Mucosa of rectum (tissue), 2 donors: ENCODE results near the gene ZNF385C.

ENCODE experiments used
- H3K27ac ChIP-seq, 2 donors: one replicate each; pipeline ENCODE4 v1.7.0; 2013; ENCODE audit warnings: inconsistent platforms in 2 of 2, low read depth in 2 of 2, low read length in 2 of 2
- H3K27me3 ChIP-seq, 2 donors: one replicate each; pipeline ENCODE4 v1.7.0; 2013; ENCODE audit warnings: low read length in 2 of 2; ENCODE audit not compliant: control insufficient read depth in 2 of 2, insufficient read depth in 2 of 2
- H3K36me3 ChIP-seq, 2 donors: one replicate each; pipeline ENCODE4 v1.7.0; 2013; ENCODE audit warnings: low read length in 2 of 2; ENCODE audit not compliant: control insufficient read depth in 2 of 2, insufficient read depth in 2 of 2
- H3K4me1 ChIP-seq, 2 donors: one replicate each; pipeline ENCODE4 v1.7.0; 2013; ENCODE audit warnings: low read length in 2 of 2, mild to moderate bottlenecking in 1 of 2; ENCODE audit not compliant: control insufficient read depth in 2 of 2, insufficient read depth in 2 of 2
- H3K4me3 ChIP-seq, 2 donors: one replicate each; pipeline ENCODE4 v1.7.0; 2013; ENCODE audit warnings: low read length in 2 of 2
- H3K9ac ChIP-seq, 2 donors: one replicate each; pipeline ENCODE4 v1.7.0; 2013; ENCODE audit warnings: low read length in 2 of 2, low read depth in 1 of 2, mild to moderate bottlenecking in 1 of 2
- H3K9me3 ChIP-seq, 2 donors: one replicate each; pipeline ENCODE4 v1.7.0; 2013; ENCODE audit warnings: low read length in 2 of 2; ENCODE audit not compliant: control insufficient read depth in 2 of 2
- donor health status: healthy.
- donor health status: Normal muscosa, but diverticular disease.

Gene ZNF385C

DNA sequence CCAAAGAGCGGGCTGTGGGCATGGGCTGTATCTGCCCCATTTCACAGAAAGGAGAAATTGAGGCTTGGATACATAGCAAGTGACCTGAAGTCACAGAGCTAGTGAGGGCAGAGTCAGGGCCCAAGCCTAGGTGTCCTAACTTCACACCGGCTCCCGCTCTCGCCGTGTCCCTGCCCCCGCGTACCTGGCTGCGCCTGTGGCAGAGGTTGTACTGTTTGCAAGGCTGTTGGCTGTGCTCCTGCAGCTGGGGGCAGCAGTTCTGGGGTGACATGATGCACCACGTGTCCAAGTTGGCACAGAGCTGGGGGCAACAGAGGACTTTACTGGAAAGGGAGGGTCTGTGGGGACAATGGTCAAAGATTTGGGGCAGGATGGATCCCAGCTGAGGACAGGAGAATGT, 10.8 kb upstream of the ZNF385C start:
- Histone ChIP-seq H3K9me3 (no peaks in the 10 kb centered on the region), H3K4me1 (peaks cover 17 to 21% of the 10 kb centered on the region in 2 donors), H3K36me3 (peaks cover 5 to 11% of the 10 kb centered on the region in 2 donors), H3K27me3 (no peaks in the 10 kb centered on the region), H3K9ac (no peak overlapping the region), H3K4me3 (no peak overlapping the region), H3K27ac (no peak overlapping the region)

DNA sequence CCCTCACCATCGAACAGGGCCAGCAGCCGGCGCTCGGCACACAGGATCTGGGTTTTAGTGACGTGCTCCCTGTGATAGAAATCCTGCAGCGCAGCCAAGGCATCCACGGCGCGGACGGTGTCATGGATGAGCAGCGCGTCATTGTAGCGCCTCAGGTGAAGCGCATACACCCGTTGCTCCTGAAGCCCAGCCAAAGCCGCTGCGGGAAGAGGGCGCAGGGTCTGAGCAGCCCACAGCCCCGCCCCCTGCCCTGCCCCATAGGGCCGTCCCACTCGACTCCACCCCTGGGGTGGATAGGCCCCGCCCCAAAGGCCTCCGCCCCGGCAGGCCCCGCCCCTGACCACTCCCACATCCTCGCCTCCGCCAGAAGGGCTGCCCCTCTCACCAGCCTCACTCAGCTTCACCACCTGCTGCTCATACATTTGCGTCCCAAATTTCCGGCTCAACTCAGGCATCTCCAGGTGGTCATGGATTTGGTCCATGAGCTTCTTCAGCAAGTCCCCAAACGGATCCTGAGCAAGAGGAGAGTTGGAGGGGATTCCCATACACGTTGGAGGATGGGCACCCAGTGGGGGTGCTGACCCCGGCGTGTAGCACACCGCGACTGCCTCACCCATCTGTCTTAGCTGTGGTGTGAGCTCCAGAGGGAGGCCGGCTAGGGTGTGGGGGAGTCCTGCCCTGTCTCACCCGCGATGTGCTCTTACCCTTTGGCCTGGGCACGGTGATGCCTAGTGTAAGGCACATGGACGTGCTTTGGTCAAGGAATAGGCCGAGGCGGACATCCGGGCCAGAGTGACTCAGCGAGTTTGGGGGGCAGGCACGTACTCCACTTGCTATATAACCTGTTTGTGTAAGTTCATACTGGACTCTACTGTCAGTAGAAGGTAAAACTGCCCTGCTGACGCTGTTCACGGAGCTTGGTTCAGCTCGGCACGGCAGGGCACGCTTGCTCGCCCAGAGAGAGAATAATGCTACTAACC, 9.6 kb upstream of the ZNF385C start:
- Histone ChIP-seq H3K27me3 (no peaks in the 10 kb centered on the region), H3K4me1 (peaks cover 14 to 16% of the 10 kb centered on the region in 2 donors), H3K9me3 (no peaks in the 10 kb centered on the region), H3K9ac (no peak overlapping the region), H3K36me3 (peaks cover 5 to 11% of the 10 kb centered on the region in 2 donors), H3K27ac (no peak overlapping the region), H3K4me3 (no peak overlapping the region)

GRCh38 chr17:42107124-42107523, 8.9 kb upstream of the ZNF385C start:
- no peaks in the 10 kb centered on the region for H3K27me3 ChIP-seq
- peaks cover 5 to 11% of the 10 kb centered on the region in 2 donors for H3K36me3 ChIP-seq
- H3K9me3 ChIP-seq: no peaks in the 10 kb centered on the region
- no peak overlapping the region for H3K9ac ChIP-seq
- H3K4me3 ChIP-seq: no peak overlapping the region
- H3K27ac ChIP-seq: no peak overlapping the region
- H3K4me1 ChIP-seq: peaks cover 10 to 11% of the 10 kb centered on the region in 2 donors

DNA sequence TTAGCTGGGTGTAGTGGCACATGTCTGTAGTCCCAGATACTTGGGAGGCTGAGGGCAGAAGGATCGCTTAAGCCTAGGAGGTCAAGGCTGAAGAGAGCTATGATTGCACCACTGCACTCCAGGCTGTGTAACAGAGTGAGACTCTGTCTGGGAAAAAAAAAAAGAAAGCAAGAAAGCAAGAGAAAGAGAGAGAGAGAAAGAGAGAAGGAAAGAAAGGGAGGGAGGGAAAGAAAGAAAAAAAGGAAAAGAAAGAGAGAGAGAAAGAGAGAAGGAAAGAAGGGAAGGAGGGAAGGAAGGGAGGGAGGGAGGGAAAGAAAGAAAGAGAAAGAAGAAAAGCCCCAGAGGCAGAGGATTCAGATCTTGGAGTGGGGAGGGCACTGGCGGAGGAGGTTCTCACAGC, 7.7 kb upstream of the ZNF385C start:
- no peaks in the 10 kb centered on the region for H3K4me1 ChIP-seq
- H3K9ac ChIP-seq: no peak overlapping the region
- H3K27me3 ChIP-seq: no peaks in the 10 kb centered on the region
- peaks cover 5 to 11% of the 10 kb centered on the region in 2 donors for H3K36me3 ChIP-seq
- H3K4me3 ChIP-seq: no peak overlapping the region
- H3K27ac ChIP-seq: no peak overlapping the region
- no peaks in the 10 kb centered on the region for H3K9me3 ChIP-seq

GRCh38 chr17:42104264-42104663, 6.0 kb upstream of the ZNF385C start:
- Histone ChIP-seq H3K27me3 (no peaks in the 10 kb centered on the region), H3K4me1 (no peaks in the 10 kb centered on the region), H3K36me3 (peaks cover 5 to 11% of the 10 kb centered on the region in 2 donors), H3K27ac (no peak overlapping the region), H3K9ac (no peak overlapping the region), H3K9me3 (no peaks in the 10 kb centered on the region), H3K4me3 (no peak overlapping the region)

DNA sequence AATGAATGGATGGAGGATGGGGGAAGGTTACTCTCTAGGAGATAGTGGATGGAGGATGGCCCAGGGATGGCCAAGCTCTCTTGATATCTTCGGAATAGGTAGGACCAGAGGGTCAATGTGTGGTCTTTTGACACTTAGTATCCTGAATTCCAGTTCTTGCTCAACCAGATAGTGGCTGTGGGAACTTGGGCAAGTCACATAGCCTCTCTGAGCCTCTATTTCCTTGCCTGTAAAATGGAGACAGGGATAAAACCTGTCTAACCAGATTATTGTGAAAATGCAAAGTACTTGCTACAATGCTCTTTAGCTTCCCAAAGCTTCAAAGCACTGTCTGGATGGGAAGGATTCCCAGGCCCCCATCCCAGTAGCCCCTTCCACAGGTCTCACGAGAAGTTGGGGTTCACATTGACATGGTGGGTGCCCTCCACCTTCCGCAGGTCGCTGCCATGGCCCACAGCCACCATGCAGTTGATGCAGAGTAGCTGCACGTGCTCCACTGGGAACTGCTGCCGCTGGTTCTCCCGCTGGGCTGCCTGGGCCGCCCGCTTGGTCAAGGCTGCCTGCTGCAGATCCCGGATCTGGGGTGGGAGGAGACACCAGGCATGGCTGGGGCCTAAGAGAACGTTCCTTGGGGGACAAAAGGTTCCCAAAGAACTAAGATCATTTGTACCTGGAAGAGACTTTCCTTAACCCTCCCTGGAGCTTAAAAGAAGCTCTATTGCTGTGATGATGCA, 5.1 kb upstream of the ZNF385C start:
- Histone ChIP-seq H3K4me3 (no peak overlapping the region), H3K27ac (no peak overlapping the region), H3K27me3 (no peaks in the 10 kb centered on the region), H3K9me3 (no peaks in the 10 kb centered on the region), H3K36me3 (peaks cover 0 to 8% of the 10 kb centered on the region in 2 donors), H3K9ac (no peak overlapping the region), H3K4me1 (no peaks in the 10 kb centered on the region)

DNA sequence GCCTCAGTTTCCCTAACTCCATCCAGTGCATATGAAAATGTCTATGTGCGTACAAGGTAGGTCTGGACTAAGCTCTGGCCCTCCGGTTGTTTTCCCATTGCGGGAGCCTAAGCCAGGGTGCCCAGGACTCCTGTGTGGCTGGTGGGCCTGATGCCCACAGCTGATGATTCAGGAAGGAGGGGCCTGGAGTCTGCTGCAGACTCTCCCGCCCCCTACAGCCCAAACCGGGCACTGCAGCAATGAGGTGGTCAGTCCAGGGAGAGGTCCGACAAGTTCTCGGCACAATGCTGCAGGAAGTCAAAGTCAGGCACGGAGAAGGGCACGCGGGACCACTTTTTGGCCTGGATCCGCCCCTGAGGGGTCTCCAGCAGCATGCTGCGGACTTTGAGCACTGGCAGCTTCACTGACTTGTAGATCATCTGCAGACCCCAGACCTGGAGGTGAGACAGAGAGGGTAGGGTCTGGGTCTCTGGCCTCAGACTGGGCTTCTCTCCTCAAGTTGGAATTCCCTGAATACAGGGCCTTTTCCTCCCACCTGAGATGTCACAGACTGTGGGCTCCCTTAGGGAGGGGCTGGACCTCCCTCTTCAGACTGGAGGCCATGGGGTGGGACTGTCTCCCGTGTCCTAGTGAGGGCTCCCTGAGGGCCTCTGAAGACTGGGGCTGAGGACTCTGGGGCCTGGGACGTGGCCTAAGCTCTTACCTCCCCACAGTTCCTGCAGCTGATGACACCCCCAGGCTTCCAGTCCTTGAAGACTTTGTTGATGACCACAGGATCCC, 3.4 kb upstream of the ZNF385C start:
- no peak overlapping the region for H3K27ac ChIP-seq
- peaks cover 13 to 14% of the 10 kb centered on the region in 2 donors for H3K27me3 ChIP-seq
- no peak overlapping the region for H3K4me3 ChIP-seq
- H3K9me3 ChIP-seq: no peaks in the 10 kb centered on the region
- peaks cover 0 to 8% of the 10 kb centered on the region in 2 donors for H3K36me3 ChIP-seq
- H3K4me1 ChIP-seq: peaks cover 0 to 4% of the 10 kb centered on the region in 2 donors
- no peak overlapping the region for H3K9ac ChIP-seq

DNA sequence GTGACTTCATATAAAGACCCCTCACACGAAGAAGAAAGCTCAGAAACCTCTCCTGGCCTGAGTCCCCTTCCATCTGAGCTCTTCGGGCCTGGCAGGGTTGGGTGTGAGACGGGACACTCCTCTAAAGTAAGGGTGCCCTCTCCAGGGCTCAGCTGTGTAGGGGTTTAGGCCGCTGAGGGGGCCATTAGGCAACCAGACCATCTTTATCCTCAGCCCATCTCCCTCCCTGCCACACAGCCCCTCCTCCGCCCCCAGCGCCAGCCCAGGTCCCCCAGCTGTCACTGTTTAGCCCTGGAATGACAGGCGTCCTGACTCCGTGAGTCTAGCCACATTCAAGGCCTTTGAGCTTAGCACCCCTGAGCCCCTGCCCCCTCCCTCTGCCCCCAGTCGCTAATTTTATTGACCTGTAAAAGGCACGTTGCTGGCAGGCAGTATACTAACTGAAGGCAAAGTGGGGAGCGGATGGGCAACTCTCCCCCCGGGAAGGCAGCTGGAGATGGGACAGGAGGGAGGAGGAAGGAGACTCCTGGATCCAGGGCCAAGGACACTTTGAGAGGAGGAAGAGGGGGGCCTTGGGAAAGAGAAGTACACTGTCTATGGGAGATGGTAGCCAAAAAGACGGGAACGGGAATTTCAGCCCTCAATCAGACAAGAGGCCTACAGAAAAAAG, 592 bp upstream of the ZNF385C start:
- Histone ChIP-seq H3K27ac (no peak overlapping the region), H3K36me3 (no peaks in the 10 kb centered on the region), H3K9me3 (no peaks in the 10 kb centered on the region), H3K4me1 (peaks cover 0 to 4% of the 10 kb centered on the region in 2 donors), H3K27me3 (peaks cover 13 to 14% of the 10 kb centered on the region in 2 donors), H3K4me3 (no peak overlapping the region), H3K9ac (no peak overlapping the region)

GRCh38 chr17:42096360-42097111, 1.7 kb downstream of the ZNF385C start:
- Histone ChIP-seq H3K4me3 (no peak overlapping the region), H3K27ac (no peak overlapping the region), H3K36me3 (no peaks in the 10 kb centered on the region), H3K9ac (no peak overlapping the region), H3K27me3 (peaks cover 13 to 14% of the 10 kb centered on the region in 2 donors), H3K9me3 (no peaks in the 10 kb centered on the region), H3K4me1 (peaks cover 0 to 4% of the 10 kb centered on the region in 2 donors)
